ENCODE measurements around the gene TM9SF4. TPM values are rescaled to one million over a fixed set of nuclear protein-coding genes. Genes with fewer than 3 reads are reported as not detected.

TM9SF4 gene
- total RNA-seq, 1 donor from 2014 or later, result 76.8 TPM

GRCh38 chr20:32110727-32111126 is 1.2 kb downstream of the TM9SF4 start:
- TF ChIP-seq CTCF (conservative IDR thresholded peaks at IDR 0.05), result no peak
- no peak for DNase-seq (ENCODE audit: low read depth, low spot score)
- Mint-ChIP-seq H3K27me3 (ENCODE audit: low read depth) (peaks cover 13% of the 10 kb centered on the region), H3K4me3 (peak overlapping the region; percentile 91), H3K4me1 (peaks cover 26% of the 10 kb centered on the region), H3K27ac (ENCODE audit: unreplicated experiment) (no peak overlapping the region), H3K9me3 (no peaks in the 10 kb centered on the region), H3K36me3 (ENCODE audit: low read depth) (no peaks in the 10 kb centered on the region)

GRCh38 chr20:32111156-32111686 is 1.7 kb downstream of the TM9SF4 start:
- Mint-ChIP-seq H3K9me3 (no peaks in the 10 kb centered on the region), H3K27me3 (ENCODE audit: low read depth) (peaks cover 12% of the 10 kb centered on the region), H3K4me1 (peaks cover 28% of the 10 kb centered on the region), H3K4me3 (peak overlapping the region; percentile 91), H3K36me3 (ENCODE audit: low read depth) (no peaks in the 10 kb centered on the region), H3K27ac (ENCODE audit: unreplicated experiment) (no peak overlapping the region)
- no peak for DNase-seq (ENCODE audit: low read depth, low spot score)
- no peak for TF ChIP-seq CTCF (conservative IDR thresholded peaks at IDR 0.05)

- Mint-ChIP-seq H3K36me3 (ENCODE audit: low read depth) (no peaks in the 10 kb centered on the region), H3K4me3 (peak overlapping the region; percentile 91), H3K27me3 (ENCODE audit: low read depth) (peaks cover 8% of the 10 kb centered on the region), H3K4me1 (peaks cover 30% of the 10 kb centered on the region), H3K27ac (ENCODE audit: unreplicated experiment) (no peak overlapping the region), H3K9me3 (no peaks in the 10 kb centered on the region)
- no peak for DNase-seq (ENCODE audit: low read depth, low spot score)
- TF ChIP-seq CTCF (conservative IDR thresholded peaks at IDR 0.05), result no peak
Measured at GRCh38 chr20:32111753-32112152, 2.2 kb downstream of the TM9SF4 start.

GRCh38 chr20:32112841-32113240 is 3.3 kb downstream of the TM9SF4 start:
- Mint-ChIP-seq H3K27ac (ENCODE audit: unreplicated experiment) (peak overlapping the region; percentile 9), H3K36me3 (ENCODE audit: low read depth) (no peaks in the 10 kb centered on the region), H3K4me1 (peaks cover 30% of the 10 kb centered on the region), H3K9me3 (no peaks in the 10 kb centered on the region), H3K4me3 (peak overlapping the region; percentile 68), H3K27me3 (ENCODE audit: low read depth) (peaks cover 2% of the 10 kb centered on the region)
- TF ChIP-seq CTCF (conservative IDR thresholded peaks at IDR 0.05), result no peak
- DNase-seq (ENCODE audit: low read depth, low spot score), result no peak

- Mint-ChIP-seq H3K4me1 (peaks cover 30% of the 10 kb centered on the region), H3K9me3 (no peaks in the 10 kb centered on the region), H3K27ac (ENCODE audit: unreplicated experiment) (peak overlapping the region; percentile 53), H3K36me3 (ENCODE audit: low read depth) (no peaks in the 10 kb centered on the region), H3K27me3 (ENCODE audit: low read depth) (no peaks in the 10 kb centered on the region), H3K4me3 (peak overlapping the region; percentile 68)
- TF ChIP-seq CTCF (conservative IDR thresholded peaks at IDR 0.05), result no peak
- DNase-seq (ENCODE audit: low read depth, low spot score), result no peak
Measured at GRCh38 chr20:32113591-32114260, 4.2 kb downstream of the TM9SF4 start.
